HG03469 (cell line): ENCODE data around the gene ABCB1.
"Not testable (repeated sequence)": the region's sequence is repeated elsewhere in the genome, so short reads cannot be mapped to it uniquely, and the experiment has no call there.

Experiments used
- ATAC-seq: cut with Tn5 transposase; IDR thresholded peaks from one replicate; pipeline ENCODE4 v1.9.1; 2021; ENCODE audit warnings: mild to moderate bottlenecking, moderate library complexity, moderate number of reproducible peaks; ENCODE audit not compliant: unreplicated experiment

ABCB1 gene

GRCh38 chr7:87580636-87581035, 20.0 kb downstream of the ABCB1 start:
- no peak for ATAC-seq

GRCh38 chr7:87575521-87575920, 25.2 kb downstream of the ABCB1 start:
- no peak for ATAC-seq

- no peak for ATAC-seq
Observed at GRCh38 chr7:87574630-87575029, 26.1 kb downstream of the ABCB1 start.

- not testable (repeated sequence) for ATAC-seq
Observed at GRCh38 chr7:87572513-87572912, 28.2 kb downstream of the ABCB1 start.

- ATAC-seq = no peak
Observed at GRCh38 chr7:87570178-87570577, 30.5 kb downstream of the ABCB1 start.

GRCh38 chr7:87567052-87567451, 33.6 kb downstream of the ABCB1 start:
- ATAC-seq = no peak

- no peak for ATAC-seq
Observed at GRCh38 chr7:87566311-87566900, 34.3 kb downstream of the ABCB1 start.

GRCh38 chr7:87565877-87566276, 34.8 kb downstream of the ABCB1 start:
- no peak for ATAC-seq

GRCh38 chr7:87564296-87564963, 36.3 kb downstream of the ABCB1 start:
- ATAC-seq = peak; percentile 89

- no peak for ATAC-seq
Observed at GRCh38 chr7:87561702-87562101, 39.0 kb downstream of the ABCB1 start.

- no peak for ATAC-seq
Observed at GRCh38 chr7:87561102-87561501, 39.6 kb downstream of the ABCB1 start.

GRCh38 chr7:87552351-87552900, 48.3 kb downstream of the ABCB1 start:
- ATAC-seq = no peak

GRCh38 chr7:87548123-87548919, 52.4 kb downstream of the ABCB1 start:
- ATAC-seq = no peak

- no peak for ATAC-seq
Observed at GRCh38 chr7:87545760-87546159, 54.9 kb downstream of the ABCB1 start.

GRCh38 chr7:87543623-87544022, 57.1 kb downstream of the ABCB1 start:
- ATAC-seq = peak; percentile 44

GRCh38 chr7:87541648-87542047, 59.0 kb downstream of the ABCB1 start:
- ATAC-seq = no peak

GRCh38 chr7:87538052-87538451, 62.6 kb downstream of the ABCB1 start:
- ATAC-seq = no peak

- ATAC-seq = no peak
Observed at GRCh38 chr7:87534072-87534471, 66.6 kb downstream of the ABCB1 start.

- ATAC-seq = no peak
Observed at GRCh38 chr7:87530126-87530525, 70.6 kb downstream of the ABCB1 start.

GRCh38 chr7:87528730-87529129, 72.0 kb downstream of the ABCB1 start:
- no peak for ATAC-seq

GRCh38 chr7:87518735-87519134, 81.9 kb downstream of the ABCB1 start:
- ATAC-seq = no peak

- ATAC-seq = no peak
Observed at GRCh38 chr7:87517891-87518290, 82.8 kb downstream of the ABCB1 start.
